Duodenal mucosa (tissue), 2 donors: ENCODE results near the gene DNAAF8.
"Not testable (repeated sequence)": the region's sequence is repeated elsewhere in the genome, so short reads cannot be mapped to it uniquely, and the experiment has no call there.

Experiments used
- H3K27ac ChIP-seq: one replicate; pipeline ENCODE4 v1.7.0; 2013; ENCODE audit warnings: low read depth, low read length
- H3K27me3 ChIP-seq, 2 donors: one replicate each; pipeline ENCODE4 v1.7.0; 2013; ENCODE audit warnings: low read length in 2 of 2, control low read depth in 1 of 2; ENCODE audit not compliant: insufficient read depth in 2 of 2, control insufficient read depth in 1 of 2
- H3K36me3 ChIP-seq, 2 donors: one replicate each; pipeline ENCODE4 v1.7.0; 2013; ENCODE audit warnings: low read length in 2 of 2, control low read depth in 1 of 2; ENCODE audit not compliant: insufficient read depth in 2 of 2, control insufficient read depth in 1 of 2
- H3K4me1 ChIP-seq, 2 donors: one replicate each; pipeline ENCODE4 v1.7.0; 2013; ENCODE audit warnings: low read length in 2 of 2, control low read depth in 1 of 2; ENCODE audit not compliant: insufficient read depth in 2 of 2, control insufficient read depth in 1 of 2
- H3K4me3 ChIP-seq, 2 donors: one replicate each; pipeline ENCODE4 v1.7.0; 2013; ENCODE audit warnings: low read length in 2 of 2, low read depth in 1 of 2
- H3K9ac ChIP-seq, 2 donors: one replicate each; pipeline ENCODE4 v1.7.0; 2013; ENCODE audit warnings: low read length in 2 of 2, low read depth in 1 of 2
- H3K9me3 ChIP-seq, 2 donors: one replicate each; pipeline ENCODE4 v1.7.0; 2013; ENCODE audit warnings: low read length in 2 of 2, control low read depth in 1 of 2; ENCODE audit not compliant: control insufficient read depth in 1 of 2

The DNAAF8 gene

DNA sequence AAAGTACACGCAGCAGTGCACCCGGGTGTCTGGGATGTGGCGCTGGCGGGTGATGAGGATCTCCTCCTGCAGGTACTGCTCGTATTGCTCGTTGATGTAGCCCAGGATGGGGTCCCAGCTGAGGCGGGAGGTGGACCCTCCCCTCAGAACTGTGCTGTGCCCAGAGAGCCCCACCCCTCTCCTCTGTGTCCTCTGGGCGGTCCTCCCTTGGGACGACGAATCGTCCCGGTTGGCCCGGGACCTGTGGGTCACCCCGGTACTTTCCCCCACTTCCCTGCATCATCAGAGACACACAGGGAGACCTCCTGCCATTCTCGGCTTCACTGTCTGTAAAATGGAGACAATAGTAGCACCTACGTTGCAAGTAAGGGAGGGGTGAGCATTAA lies 49.6 kb downstream of the DNAAF8 start:
- H3K9ac ChIP-seq = no peak overlapping the region
- no peaks in the 10 kb centered on the region for H3K27me3 ChIP-seq
- no peak overlapping the region for H3K27ac ChIP-seq
- no peaks in the 10 kb centered on the region for H3K36me3 ChIP-seq
- peaks cover 5 to 7% of the 10 kb centered on the region in 2 donors for H3K4me1 ChIP-seq
- no peak overlapping the region for H3K4me3 ChIP-seq
- H3K9me3 ChIP-seq = no peaks in the 10 kb centered on the region

DNA sequence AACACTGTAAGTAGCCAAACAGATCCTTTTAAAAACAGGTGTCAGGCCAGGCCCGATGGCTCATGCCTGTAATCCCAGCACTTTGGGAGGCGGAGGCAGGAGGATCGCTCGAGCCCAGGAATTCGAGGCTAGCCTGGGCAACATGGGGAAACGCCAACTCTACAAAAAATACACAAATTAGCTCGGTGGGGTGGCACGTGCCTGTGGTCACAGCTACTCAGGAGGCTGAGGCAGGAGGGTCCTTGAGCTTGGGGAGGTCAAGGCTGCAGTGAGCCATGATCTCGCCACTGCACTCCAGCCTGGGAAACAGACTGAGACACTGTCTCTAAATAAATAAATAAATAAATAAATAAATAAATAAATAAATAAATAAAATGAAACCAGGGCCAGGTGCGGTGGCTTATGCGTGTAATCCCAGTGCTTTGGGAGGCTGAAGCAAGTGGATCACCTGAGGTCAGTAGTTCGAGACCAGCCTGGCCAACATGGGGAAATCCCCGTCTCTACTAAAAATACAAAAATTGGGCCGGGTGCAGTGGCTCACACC lies 50.2 kb downstream of the DNAAF8 start:
- H3K27me3 ChIP-seq, H3K4me3 ChIP-seq, H3K27ac ChIP-seq, H3K36me3 ChIP-seq, H3K9ac ChIP-seq, H3K9me3 ChIP-seq, H3K4me1 ChIP-seq: not testable (repeated sequence)

DNA sequence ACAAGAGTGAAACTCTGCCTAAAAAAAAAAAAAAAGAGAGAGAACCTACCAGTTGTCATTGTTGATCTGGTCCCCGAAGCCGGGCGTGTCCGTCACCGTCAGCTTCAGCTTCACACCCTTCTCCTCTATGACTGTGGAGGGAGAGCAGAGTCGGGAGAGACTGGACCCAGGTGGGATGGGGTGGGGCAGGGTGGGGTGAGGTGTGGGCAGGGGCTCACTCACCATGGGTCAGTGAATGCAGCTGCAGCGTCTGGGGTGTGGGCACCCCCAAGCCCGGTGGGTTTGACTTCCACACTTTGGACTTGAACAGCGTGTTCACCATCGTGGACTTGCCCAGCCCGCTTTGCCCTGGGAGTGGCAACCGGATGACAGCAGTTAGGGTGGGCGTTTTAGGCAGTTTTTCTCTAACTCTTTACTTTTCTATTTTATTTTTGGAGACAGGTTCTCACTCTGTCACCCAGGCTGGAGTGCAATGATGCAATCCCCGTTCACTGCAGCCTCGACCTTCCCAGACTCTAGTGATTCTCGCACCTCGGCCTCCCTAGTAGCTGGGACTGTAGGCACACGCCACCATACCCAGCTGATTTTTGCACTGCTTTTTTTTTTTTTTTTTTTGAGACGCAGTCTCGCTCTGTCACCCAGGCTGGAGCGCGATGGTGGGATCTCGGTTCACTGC lies 51.6 kb downstream of the DNAAF8 start:
- Histone ChIP-seq H3K27ac (no peak overlapping the region), H3K9me3 (no peaks in the 10 kb centered on the region), H3K36me3 (no peaks in the 10 kb centered on the region), H3K27me3 (no peaks in the 10 kb centered on the region), H3K9ac (no peak overlapping the region), H3K4me1 (peaks cover 5 to 7% of the 10 kb centered on the region in 2 donors), H3K4me3 (no peak overlapping the region)

DNA sequence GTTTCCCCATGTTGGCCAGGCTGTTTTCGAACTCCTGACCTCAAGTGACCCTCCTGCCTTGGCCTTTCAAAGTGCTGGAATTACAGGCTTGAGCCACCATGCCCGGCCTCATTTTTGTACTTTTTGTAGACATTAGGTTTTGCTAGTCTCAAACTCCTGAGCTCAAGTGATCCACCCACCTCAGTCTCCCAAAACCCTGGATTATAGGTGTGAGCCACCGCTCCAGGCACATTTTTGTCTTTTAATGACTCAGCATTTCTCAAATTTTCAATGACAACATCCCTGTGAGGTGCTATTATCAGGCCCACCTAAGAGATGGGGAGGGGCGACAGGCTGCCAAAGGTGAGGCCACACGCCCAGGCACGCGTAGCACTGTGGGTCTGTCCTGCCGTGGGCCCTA lies 52.7 kb downstream of the DNAAF8 start:
- Histone ChIP-seq H3K27me3 (no peaks in the 10 kb centered on the region), H3K36me3 (no peaks in the 10 kb centered on the region), H3K4me3 (no peak overlapping the region), H3K9me3 (no peaks in the 10 kb centered on the region), H3K4me1 (peaks cover 5 to 7% of the 10 kb centered on the region in 2 donors), H3K9ac (no peak overlapping the region), H3K27ac (no peak overlapping the region)

DNA sequence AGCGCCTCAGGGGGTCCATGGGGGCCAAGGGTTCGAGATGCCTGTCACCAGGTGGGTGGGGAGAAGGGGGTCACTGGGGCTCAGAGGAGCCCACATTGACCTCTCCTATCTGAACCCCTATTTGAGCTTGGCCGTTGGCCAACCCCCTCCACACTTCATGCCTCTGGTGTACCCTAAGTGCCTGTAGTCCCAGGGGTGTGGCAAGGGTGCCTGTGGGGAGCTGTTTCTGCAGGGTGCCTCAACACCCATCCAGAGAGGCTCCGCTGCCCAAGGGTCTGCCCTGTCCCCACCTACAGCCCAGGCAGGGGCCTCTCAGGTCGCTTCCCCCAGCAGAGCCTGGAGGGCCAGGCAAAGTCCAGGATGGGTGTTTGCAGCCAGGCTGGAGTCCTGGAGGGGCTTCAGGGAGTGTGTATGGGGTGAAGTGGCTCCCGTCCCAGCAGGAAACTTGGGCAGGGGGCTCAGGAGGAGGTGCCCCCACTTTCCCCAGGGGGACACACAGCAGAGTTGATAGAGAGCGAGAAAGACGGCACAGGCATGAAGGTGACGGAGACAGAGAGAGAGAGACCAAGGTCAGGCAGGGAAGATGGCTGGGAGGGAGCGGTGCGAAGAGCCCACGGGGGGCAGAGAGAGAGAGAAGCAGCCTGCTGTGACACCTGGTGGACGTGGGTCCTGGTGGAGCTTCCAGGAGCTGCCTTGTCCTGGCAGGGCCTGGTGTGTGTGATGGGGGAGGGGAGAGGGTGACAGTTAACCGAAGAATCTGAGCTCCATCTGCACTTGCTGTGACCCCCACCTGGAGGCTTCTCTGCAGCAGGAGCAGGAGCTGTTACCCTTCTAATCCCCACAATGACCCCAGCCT lies 53.5 kb downstream of the DNAAF8 start, which contains the start of gene SEPTIN12:
Gene SEPTIN12 (minus strand): TSS at position 719 of the 856 bp plus-strand sequence. CDS start 700 bp downstream, at position 19.
- Histone ChIP-seq H3K27me3 (no peaks in the 10 kb centered on the region), H3K4me1 (peaks cover 5 to 7% of the 10 kb centered on the region in 2 donors), H3K4me3 (no peak within 1 kb of the TSS), H3K9me3 (no peaks in the 10 kb centered on the region), H3K9ac (no peak within 1 kb of the TSS), H3K27ac (no peak within 1 kb of the TSS), H3K36me3 (no peaks in the 10 kb centered on the region)

DNA sequence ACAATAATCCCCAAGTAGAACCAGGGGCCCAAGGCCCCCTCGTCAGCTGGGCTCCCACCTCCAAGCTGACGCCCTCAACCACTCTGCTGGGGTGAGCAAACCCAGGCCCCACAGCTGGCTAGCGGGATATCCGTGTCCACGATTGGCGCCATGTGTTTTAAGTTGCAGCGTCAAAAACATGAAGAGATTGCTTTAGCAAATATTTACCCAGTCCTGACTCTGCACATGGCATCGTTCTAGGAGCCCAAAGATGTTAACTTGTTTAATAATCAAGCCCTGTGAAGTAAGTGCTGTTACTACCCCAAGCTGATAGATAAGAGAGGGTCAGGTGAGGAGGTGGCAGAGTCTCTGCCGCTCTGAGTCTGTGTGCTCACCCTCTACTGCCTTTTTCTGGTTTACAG lies 54.2 kb downstream of the DNAAF8 start:
- Histone ChIP-seq H3K9me3 (no peaks in the 10 kb centered on the region), H3K9ac (no peak overlapping the region), H3K27me3 (no peaks in the 10 kb centered on the region), H3K27ac (no peak overlapping the region), H3K4me1 (peaks cover 5 to 7% of the 10 kb centered on the region in 2 donors), H3K4me3 (no peak overlapping the region), H3K36me3 (no peaks in the 10 kb centered on the region)

DNA sequence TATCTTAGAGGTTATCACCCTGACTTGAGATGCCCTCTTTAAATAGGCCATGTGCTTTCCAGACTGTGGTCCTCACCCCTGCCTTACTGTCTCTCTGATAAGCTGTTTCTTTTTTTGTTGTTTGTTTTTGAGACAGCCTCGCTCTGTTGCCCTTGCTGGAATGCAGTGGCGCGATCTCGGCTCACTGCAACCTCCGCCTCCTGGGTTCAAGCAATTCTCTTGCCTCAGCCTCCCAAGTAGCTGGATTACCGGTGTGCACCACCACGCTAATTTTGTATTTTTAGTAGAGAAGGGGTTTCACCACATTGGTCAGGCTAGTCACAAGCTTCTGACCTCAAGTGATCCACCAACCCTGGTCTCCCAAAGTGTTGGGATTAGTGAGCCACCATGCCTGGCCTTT lies 54.6 kb downstream of the DNAAF8 start:
- no peak overlapping the region for H3K27ac ChIP-seq

DNA sequence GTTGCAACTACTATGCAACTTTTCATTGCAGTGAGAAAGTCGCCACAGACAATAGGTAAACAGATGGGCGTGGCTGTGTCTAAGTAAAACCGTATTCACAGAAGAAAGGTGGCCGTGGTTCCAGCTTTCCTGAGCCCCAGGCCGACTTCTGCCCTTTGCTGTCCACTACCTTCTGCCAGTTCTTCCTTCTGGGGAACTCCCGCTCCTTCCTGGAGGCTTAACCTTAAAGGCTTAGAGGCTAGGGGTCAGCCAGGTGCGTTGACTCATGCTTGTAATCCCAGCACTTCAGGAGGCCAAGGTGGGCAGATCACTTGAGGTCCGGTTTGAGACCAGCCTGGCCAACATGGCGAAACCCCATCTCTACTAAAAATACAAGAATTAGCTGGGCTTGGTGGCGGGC lies 55.9 kb downstream of the DNAAF8 start:
- no peak overlapping the region for H3K27ac ChIP-seq
- H3K9me3 ChIP-seq = no peaks in the 10 kb centered on the region
- H3K4me1 ChIP-seq = peaks cover 5 to 7% of the 10 kb centered on the region in 2 donors
- H3K9ac ChIP-seq = no peak overlapping the region
- no peaks in the 10 kb centered on the region for H3K36me3 ChIP-seq
- H3K27me3 ChIP-seq = no peaks in the 10 kb centered on the region
- H3K4me3 ChIP-seq = no peak overlapping the region

More for the DNA sequence above, 54.6 kb downstream of the DNAAF8 start:
- no peak overlapping the region for H3K4me3 ChIP-seq
- H3K27me3 ChIP-seq = no peaks in the 10 kb centered on the region
- no peaks in the 10 kb centered on the region for H3K9me3 ChIP-seq
- H3K4me1 ChIP-seq = peaks cover 5 to 7% of the 10 kb centered on the region in 2 donors
- no peak overlapping the region for H3K9ac ChIP-seq
- no peaks in the 10 kb centered on the region for H3K36me3 ChIP-seq

DNA sequence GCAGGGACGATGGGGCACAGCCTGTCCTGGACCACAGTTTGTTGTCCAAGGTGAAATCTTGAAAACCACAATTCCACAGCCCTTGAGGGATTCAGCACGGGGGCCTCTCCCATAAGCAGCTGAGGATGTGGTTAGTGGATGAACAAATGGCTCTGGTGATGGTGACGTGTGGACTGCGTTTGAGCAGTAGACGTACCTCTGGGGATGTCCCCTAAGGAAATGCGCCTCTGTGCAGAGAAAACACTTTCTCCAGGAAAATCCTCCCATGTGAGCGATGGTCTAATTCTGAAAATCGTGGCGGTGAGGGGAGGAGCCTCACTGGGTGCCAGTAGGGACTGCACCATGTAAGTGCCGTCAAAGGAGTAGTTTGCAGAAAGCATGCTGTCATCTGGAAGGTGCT lies 56.5 kb downstream of the DNAAF8 start:
- Histone ChIP-seq H3K9ac (no peak overlapping the region), H3K4me1 (peaks cover 5 to 7% of the 10 kb centered on the region in 2 donors), H3K4me3 (no peak overlapping the region), H3K27ac (no peak overlapping the region), H3K36me3 (no peaks in the 10 kb centered on the region), H3K27me3 (no peaks in the 10 kb centered on the region), H3K9me3 (no peaks in the 10 kb centered on the region)

DNA sequence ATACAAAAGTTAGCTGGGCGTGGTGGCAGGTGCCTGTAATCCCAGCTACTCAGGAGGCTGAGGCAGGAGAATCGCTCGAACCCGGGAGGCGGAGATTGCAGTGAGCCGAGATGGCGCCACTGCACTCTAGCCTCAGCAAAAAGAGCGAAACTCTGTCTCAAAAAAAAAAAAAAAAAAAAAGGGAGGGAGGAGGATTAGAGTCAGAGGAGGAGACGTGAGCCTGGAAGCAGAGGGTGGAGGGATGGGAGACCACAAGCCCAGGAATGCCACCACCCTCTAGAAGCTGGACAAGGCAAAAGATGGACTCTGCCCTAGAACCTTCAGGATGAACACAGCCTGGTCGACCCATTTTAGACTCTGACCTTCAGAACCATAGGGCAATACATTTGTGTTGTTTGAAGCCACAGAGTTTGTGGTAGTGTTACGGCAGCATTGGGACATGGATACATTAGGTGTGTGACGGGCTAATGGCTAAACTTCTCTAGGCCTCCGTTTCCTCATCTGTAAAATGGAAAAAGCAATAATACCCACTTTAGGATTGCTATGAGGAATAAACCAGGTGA lies 58.7 kb downstream of the DNAAF8 start:
- no peak overlapping the region for H3K27ac ChIP-seq
- H3K4me1 ChIP-seq = peaks cover 10 to 13% of the 10 kb centered on the region in 2 donors
- H3K4me3 ChIP-seq = no peak overlapping the region
- H3K27me3 ChIP-seq = no peaks in the 10 kb centered on the region
- H3K36me3 ChIP-seq = peaks cover 0 to 7% of the 10 kb centered on the region in 2 donors
- no peak overlapping the region for H3K9ac ChIP-seq
- no peaks in the 10 kb centered on the region for H3K9me3 ChIP-seq
